ENCODE data around the gene ADGRB3.

The ADGRB3 gene

GRCh38 chr6:69216127-69216526 lies 581.0 kb downstream of the ADGRB3 start:
- H3K4me3 ChIP-seq (ENCODE audit: low read depth, low read length): no peak overlapping the region
- TF ChIP-seq CTCF (IDR thresholded peaks at IDR 0.05; ENCODE audit: low read depth, low read length): no peak

GRCh38 chr6:69217343-69217742 lies 582.3 kb downstream of the ADGRB3 start:
- no peak overlapping the region for H3K4me3 ChIP-seq (ENCODE audit: low read depth, low read length)
- no peak for TF ChIP-seq CTCF (IDR thresholded peaks at IDR 0.05; ENCODE audit: low read depth, low read length)

GRCh38 chr6:69220375-69220774 lies 585.3 kb downstream of the ADGRB3 start:
- TF ChIP-seq CTCF (IDR thresholded peaks at IDR 0.05; ENCODE audit: low read depth, low read length): no peak
- H3K4me3 ChIP-seq (ENCODE audit: low read depth, low read length): no peak overlapping the region

- H3K4me3 ChIP-seq (ENCODE audit: low read depth, low read length): no peak overlapping the region
- no peak for TF ChIP-seq CTCF (IDR thresholded peaks at IDR 0.05; ENCODE audit: low read depth, low read length)
These were observed 596.9 kb downstream of the ADGRB3 start for GRCh38 chr6:69232008-69232407.

- TF ChIP-seq CTCF (IDR thresholded peaks at IDR 0.05; ENCODE audit: low read depth, low read length): no peak
- no peak overlapping the region for H3K4me3 ChIP-seq (ENCODE audit: low read depth, low read length)
These were observed 597.4 kb downstream of the ADGRB3 start for GRCh38 chr6:69232496-69232895.

GRCh38 chr6:69232911-69233448 lies 597.9 kb downstream of the ADGRB3 start:
- TF ChIP-seq CTCF (IDR thresholded peaks at IDR 0.05; ENCODE audit: low read depth, low read length): no peak
- H3K4me3 ChIP-seq (ENCODE audit: low read depth, low read length): no peak overlapping the region

- TF ChIP-seq CTCF (IDR thresholded peaks at IDR 0.05; ENCODE audit: low read depth, low read length): no peak
- no peak overlapping the region for H3K4me3 ChIP-seq (ENCODE audit: low read depth, low read length)
These were observed 603.0 kb downstream of the ADGRB3 start for GRCh38 chr6:69238067-69238466.
